Measurements from ENCODE around the gene CREB3. TPM values are rescaled to one million over a fixed set of nuclear protein-coding genes. Genes with fewer than 3 reads are reported as not detected.

The CREB3 gene
- total RNA-seq, 1 experiment from 2014 or later, result 34.8 TPM

DNA sequence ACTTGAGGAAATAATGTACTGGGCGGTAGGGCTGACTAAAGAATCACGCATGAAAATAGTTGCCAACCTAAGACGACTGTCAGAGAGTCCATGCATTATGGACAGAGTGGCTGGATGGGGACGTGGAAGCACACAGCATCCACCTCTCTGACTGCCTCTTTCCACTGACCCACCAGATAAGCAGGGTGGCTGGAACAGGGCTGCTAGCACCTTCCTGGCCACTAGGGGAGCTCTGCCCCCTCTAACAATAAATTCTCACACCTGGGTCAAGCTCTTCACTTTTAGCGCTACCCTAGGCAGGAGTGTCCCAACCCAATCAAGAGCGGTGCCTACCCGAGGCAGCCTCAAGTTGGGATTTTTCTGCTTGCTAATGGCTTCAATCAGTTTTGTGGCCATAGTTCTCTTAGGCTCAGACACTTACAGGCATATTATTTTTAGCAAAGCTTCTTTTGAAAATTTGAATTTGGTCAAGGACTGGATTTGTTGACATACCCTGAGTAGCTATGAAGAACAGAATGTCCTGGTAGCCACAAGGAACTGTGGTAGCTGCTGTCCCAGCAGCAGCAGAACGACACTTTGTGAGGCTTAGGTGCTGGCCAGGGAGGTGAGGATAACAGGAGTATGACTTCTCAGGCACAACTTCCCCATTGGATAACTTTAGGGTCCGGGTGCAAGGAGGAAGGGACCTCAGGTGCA lies 35.8 kb upstream of the CREB3 start:
- H3K9ac ChIP-seq (ENCODE audit: low read length), result no peak overlapping the region
- POLR2A ChIA-PET (ENCODE audit: unreplicated experiment), result interaction anchor here (1.0 kb wide), 1 partner anchor 52 kb away, joined by 3 read pairs; the partner anchor contains the start of genes GBA2 and RGP1
- no peak overlapping the region for H2AFZ ChIP-seq (ENCODE audit: low read length)
- no peak overlapping the region for H3K4me3 ChIP-seq (ENCODE audit: low read length)
- H3K79me2 ChIP-seq (ENCODE audit: low read length), result no peaks in the 10 kb centered on the region
- CTCF ChIA-PET, result interaction anchor here (0.5 to 1.2 kb wide), 4 partner anchors 23 to 43 kb away, joined by 3 to 5 read pairs (median 4); partner anchors contain the start of genes CREB3 and TLN1
- ATAC-seq (peak; percentile 67), DNase-seq (peak; percentile 49)
- H3K9me2 ChIP-seq (replicated peaks; ENCODE audit: low read length), result no peaks in the 10 kb centered on the region
- H3K9me3 ChIP-seq (ENCODE audit: low read length), result no peaks in the 10 kb centered on the region
- intact Hi-C loops (cut with micrococcal nuclease), result loop anchor here (5.0 kb wide), 1 partner anchor 39 kb away; the partner anchor contains the start of genes CCDC107 and RMRP
- H3F3A ChIP-seq (ENCODE audit: low read length, unreplicated experiment), result no peaks in the 10 kb centered on the region
- H3K4me1 ChIP-seq (ENCODE audit: insufficient read depth, low read length), result peaks cover 12% of the 10 kb centered on the region
- no TSS peak for BruUV-seq (replicated peaks)
- H3K27ac ChIP-seq (ENCODE audit: low read length), result peak overlapping the region; percentile 63
- TF ChIP-seq, protein P1, sequence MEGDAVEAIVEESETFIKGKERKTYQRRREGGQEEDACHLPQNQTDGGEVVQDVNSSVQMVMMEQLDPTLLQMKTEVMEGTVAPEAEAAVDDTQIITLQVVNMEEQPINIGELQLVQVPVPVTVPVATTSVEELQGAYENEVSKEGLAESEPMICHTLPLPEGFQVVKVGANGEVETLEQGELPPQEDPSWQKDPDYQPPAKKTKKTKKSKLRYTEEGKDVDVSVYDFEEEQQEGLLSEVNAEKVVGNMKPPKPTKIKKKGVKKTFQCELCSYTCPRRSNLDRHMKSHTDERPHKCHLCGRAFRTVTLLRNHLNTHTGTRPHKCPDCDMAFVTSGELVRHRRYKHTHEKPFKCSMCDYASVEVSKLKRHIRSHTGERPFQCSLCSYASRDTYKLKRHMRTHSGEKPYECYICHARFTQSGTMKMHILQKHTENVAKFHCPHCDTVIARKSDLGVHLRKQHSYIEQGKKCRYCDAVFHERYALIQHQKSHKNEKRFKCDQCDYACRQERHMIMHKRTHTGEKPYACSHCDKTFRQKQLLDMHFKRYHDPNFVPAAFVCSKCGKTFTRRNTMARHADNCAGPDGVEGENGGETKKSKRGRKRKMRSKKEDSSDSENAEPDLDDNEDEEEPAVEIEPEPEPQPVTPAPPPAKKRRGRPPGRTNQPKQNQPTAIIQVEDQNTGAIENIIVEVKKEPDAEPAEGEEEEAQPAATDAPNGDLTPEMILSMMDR (conservative IDR thresholded peaks at IDR 0.05; ENCODE audit: low read depth, low read length), result peak; percentile 73
- TF ChIP-seq EZH2phosphoT487 (IDR thresholded peaks at IDR 0.05; ENCODE audit: borderline replicate concordance, low read length), result no peak
- TF ChIP-seq EZH2 (IDR thresholded peaks at IDR 0.05; ENCODE audit: low read length, unreplicated experiment), result no peak
- H3K36me3 ChIP-seq (ENCODE audit: low read depth, low read length), result peaks cover 23% of the 10 kb centered on the region
- no peaks in the 10 kb centered on the region for H3K27me3 ChIP-seq (ENCODE audit: low read length)
- H4K20me1 ChIP-seq (ENCODE audit: low read length), result no peaks in the 10 kb centered on the region
- H3K4me2 ChIP-seq (ENCODE audit: low read length), result no peak overlapping the region

DNA sequence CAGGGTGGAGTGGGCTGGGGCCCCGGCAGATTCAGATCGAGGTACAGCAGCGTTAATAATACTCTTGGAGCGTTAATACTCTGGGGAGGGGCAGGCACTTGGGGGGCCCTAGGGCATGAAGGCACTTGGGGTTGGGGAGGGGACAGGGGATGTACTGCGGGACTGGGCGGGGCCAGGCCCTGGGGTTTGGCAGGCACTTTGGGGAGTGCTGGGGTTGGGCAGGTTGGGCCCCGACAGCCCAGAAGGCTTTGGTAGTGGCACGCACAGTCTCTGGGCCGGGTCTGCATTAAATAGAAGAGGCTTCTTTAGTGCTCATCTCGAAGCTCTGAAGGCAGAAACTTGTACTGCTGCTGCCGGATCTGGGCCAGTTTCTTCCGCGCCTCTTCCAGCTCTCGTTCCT lies 35.0 kb upstream of the CREB3 start:
- no TSS peak for BruUV-seq (replicated peaks)
- ChIA-PET CTCF (no interaction called here), POLR2A (ENCODE audit: unreplicated experiment) (no interaction called here)
- H3K9ac ChIP-seq (ENCODE audit: low read length), result no peak overlapping the region
- no peaks in the 10 kb centered on the region for H3K79me2 ChIP-seq (ENCODE audit: low read length)
- peaks cover 12% of the 10 kb centered on the region for H3K4me1 ChIP-seq (ENCODE audit: insufficient read depth, low read length)
- H3K27ac ChIP-seq (ENCODE audit: low read length), result no peak overlapping the region
- H3K9me3 ChIP-seq (ENCODE audit: low read length), result no peaks in the 10 kb centered on the region
- H3K27me3 ChIP-seq (ENCODE audit: low read length), result no peaks in the 10 kb centered on the region
- no peak overlapping the region for H3K4me2 ChIP-seq (ENCODE audit: low read length)
- intact Hi-C loops (cut with micrococcal nuclease), result loop anchor here (5.0 kb wide), 1 partner anchor 40 kb away; the partner anchor contains the start of genes CCDC107 and RMRP
- DNase-seq, result no peak
- no peaks in the 10 kb centered on the region for H4K20me1 ChIP-seq (ENCODE audit: low read length)
- no peak overlapping the region for H2AFZ ChIP-seq (ENCODE audit: low read length)
- TF ChIP-seq EZH2 (IDR thresholded peaks at IDR 0.05; ENCODE audit: low read length, unreplicated experiment), result no peak
- no peak for TF ChIP-seq EZH2phosphoT487 (IDR thresholded peaks at IDR 0.05; ENCODE audit: borderline replicate concordance, low read length)
- TF ChIP-seq, protein P1 (conservative IDR thresholded peaks at IDR 0.05; ENCODE audit: low read depth, low read length), result no peak
- H3K9me2 ChIP-seq (replicated peaks; ENCODE audit: low read length), result no peaks in the 10 kb centered on the region
- no peak overlapping the region for H3K4me3 ChIP-seq (ENCODE audit: low read length)
- no peak for ATAC-seq
- no peaks in the 10 kb centered on the region for H3F3A ChIP-seq (ENCODE audit: low read length, unreplicated experiment)
- H3K36me3 ChIP-seq (ENCODE audit: low read depth, low read length), result peaks cover 27% of the 10 kb centered on the region

DNA sequence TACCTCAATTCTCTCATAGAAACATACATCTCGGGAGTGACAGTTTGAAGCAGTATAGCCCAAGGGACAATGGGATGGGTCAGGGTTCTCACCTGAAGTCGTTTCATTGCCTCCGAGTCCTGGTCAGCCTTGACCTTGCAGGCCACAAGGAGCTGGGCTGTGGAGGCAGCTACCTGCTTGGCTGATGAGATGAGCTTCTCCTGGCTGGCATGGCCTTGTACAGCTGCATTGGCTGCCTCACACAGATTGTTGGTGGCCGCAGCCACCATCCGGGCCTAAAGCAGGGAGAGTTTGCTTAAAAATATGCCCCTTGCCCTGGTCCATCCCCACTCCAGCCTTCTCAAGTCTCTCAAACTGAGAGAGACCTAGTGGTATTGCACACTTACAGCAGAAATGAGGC lies 34.2 kb upstream of the CREB3 start:
- no peak overlapping the region for H3K9ac ChIP-seq (ENCODE audit: low read length)
- ChIA-PET CTCF (no interaction called here), POLR2A (ENCODE audit: unreplicated experiment) (no interaction called here)
- no peak overlapping the region for H3K4me2 ChIP-seq (ENCODE audit: low read length)
- H3K27me3 ChIP-seq (ENCODE audit: low read length), result no peaks in the 10 kb centered on the region
- H2AFZ ChIP-seq (ENCODE audit: low read length), result no peak overlapping the region
- H3K4me3 ChIP-seq (ENCODE audit: low read length), result no peak overlapping the region
- intact Hi-C loops (cut with micrococcal nuclease), result loop anchor here (5.0 kb wide), 1 partner anchor 41 kb away; the partner anchor contains the start of genes CCDC107 and RMRP
- peaks cover 33% of the 10 kb centered on the region for H3K36me3 ChIP-seq (ENCODE audit: low read depth, low read length)
- TF ChIP-seq, protein P1 (conservative IDR thresholded peaks at IDR 0.05; ENCODE audit: low read depth, low read length), result no peak
- TF ChIP-seq EZH2phosphoT487 (IDR thresholded peaks at IDR 0.05; ENCODE audit: borderline replicate concordance, low read length) (no peak), EZH2 (IDR thresholded peaks at IDR 0.05; ENCODE audit: low read length, unreplicated experiment) (no peak)
- peaks cover 12% of the 10 kb centered on the region for H3K4me1 ChIP-seq (ENCODE audit: insufficient read depth, low read length)
- H3K9me2 ChIP-seq (replicated peaks; ENCODE audit: low read length), result no peaks in the 10 kb centered on the region
- H3F3A ChIP-seq (ENCODE audit: low read length, unreplicated experiment), result no peaks in the 10 kb centered on the region
- ATAC-seq (no peak), DNase-seq (no peak)
- no peaks in the 10 kb centered on the region for H3K79me2 ChIP-seq (ENCODE audit: low read length)
- no TSS peak for BruUV-seq (replicated peaks)
- no peak overlapping the region for H3K27ac ChIP-seq (ENCODE audit: low read length)
- H3K9me3 ChIP-seq (ENCODE audit: low read length), result no peaks in the 10 kb centered on the region
- H4K20me1 ChIP-seq (ENCODE audit: low read length), result no peaks in the 10 kb centered on the region
